NCI-H128 (cell line): ENCODE data around the gene ADCY7.
"Not testable (repeated sequence)": the region's sequence is repeated elsewhere in the genome, so short reads cannot be mapped to it uniquely, and the experiment has no call there.

Experiments used
- DNase-seq: peaks from one replicate; lab custom pipeline; 2025; ENCODE audit not compliant: unreplicated experiment; lab: John Stamatoyannopoulos, UW

The ADCY7 gene

DNA sequence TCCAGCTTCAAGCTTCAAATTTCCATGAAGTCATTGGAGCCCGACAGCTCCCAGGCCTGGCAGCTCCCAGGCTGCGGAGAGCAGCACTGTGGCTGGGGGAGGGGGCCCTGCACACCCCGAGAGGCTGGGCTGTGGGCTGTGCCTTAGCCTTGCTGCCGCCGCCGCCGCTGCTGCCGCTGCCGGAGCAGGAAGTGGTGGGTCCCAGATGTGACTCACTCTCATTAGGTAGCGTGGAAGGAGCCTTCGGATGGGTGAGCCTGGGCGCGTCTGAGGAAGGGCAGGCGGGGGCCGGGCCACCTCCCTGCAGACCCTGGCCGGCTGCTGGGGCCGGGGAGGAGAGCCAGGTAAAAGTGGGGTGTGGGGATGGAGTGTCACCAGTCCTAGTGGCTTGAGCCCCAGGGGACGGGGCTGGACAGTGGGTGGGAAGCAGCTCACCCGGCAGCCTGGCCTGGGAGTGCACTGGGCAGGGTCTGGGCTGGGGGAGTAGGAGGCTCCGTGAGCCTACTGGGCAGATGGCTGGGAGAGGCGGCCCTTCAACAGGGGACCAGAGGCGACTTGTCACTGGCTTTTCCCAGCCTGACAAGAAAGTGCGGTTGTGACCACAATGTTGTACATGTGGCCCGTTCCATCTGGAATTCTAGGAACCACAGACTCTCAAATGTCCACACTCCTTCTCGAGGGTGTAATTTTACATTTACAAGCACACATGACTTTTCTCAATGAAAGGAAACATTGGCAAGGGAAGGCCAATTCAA is at the start of gene ADCY7:
ADCY7 (plus strand) TSS at position 215 of the 755 bp plus-strand sequence. CDS start 21,629 bp downstream, outside the sequence.
- DNase-seq = no peak

DNA sequence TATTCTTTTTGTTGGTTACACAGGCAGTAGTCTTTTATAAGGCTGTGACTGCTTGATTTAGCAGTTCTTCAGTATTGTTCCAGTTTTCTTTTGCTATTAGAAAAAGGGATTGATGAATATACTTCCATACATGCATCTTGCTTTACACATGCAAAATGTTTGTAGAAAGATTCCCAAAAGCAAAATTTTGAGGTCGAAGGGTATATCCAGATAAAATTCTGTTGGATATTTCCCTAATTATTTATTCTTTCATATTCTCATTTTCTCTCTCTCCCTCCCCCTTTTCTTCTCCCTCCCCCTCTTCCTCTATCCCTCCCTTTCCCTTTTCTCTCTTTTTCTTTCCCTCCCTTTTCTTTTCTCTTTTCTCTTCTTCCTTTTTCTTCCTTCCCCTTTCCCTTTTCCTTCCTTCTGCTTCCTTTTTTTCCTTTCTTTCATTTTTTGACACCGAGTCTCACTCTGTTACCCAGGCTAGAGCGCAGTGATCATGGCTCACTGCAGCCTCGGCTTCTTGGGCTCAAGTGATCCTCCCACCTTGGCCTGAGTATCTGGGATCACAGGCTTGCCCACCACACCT is 46.9 kb upstream of the ADCY7 start:
- DNase-seq = no peak

DNA sequence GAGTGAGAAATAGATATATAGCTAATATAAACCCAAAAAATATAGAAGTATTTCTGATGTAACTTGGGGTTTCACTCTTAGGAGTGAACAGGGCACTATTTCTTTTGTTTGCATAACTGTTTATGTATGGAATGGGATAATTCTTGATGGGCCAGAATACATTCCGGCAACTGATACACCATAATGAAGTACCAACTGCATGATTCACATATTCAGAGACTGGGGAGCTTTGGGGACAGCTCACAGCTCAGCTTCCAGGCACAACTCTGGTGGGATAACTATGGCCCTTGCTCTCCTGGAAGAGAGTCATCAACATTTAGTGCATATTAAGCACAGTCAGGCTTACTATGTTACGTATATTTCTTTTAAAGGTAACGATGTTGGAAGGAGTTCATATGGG is 42.1 kb upstream of the ADCY7 start:
- DNase-seq = no peak

DNA sequence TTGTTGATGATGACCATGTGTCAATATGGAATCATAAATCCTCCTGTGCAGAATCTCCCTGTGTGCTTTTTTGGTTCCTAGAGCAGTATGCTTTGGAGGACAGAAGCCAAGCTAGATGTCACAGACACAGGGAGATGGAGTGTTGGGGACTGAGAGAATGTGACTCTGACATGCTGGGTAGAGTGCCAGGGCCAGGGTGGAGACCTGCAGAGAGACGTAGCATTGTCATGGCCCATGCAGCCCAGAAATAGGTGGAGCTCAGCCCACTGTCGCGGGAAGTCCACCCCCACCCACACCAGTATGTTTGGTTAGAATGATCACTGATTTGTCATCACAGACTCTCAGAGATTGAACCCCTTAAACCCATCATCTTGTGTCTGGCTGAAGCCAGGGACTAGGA is 39.2 kb upstream of the ADCY7 start:
- no peak for DNase-seq

DNA sequence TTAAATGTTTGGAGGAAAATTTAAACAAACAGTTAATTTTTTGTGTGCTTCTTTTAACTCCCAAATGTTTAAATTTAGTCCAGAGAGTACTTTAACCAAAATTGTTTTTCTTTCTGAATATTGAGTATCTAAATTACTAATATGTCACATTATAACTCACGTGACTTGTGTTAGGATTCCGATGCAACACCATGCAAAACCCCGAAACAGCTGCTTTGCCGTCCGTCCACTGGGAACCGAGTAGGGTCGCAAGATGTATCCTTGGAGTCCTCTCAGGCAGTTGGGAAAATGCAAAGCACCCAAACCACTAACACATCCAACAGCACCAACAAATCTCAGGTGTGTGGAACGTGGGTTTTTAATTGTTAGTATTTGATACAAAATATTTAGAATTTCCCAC is 38.7 kb upstream of the ADCY7 start:
- DNase-seq = no peak

DNA sequence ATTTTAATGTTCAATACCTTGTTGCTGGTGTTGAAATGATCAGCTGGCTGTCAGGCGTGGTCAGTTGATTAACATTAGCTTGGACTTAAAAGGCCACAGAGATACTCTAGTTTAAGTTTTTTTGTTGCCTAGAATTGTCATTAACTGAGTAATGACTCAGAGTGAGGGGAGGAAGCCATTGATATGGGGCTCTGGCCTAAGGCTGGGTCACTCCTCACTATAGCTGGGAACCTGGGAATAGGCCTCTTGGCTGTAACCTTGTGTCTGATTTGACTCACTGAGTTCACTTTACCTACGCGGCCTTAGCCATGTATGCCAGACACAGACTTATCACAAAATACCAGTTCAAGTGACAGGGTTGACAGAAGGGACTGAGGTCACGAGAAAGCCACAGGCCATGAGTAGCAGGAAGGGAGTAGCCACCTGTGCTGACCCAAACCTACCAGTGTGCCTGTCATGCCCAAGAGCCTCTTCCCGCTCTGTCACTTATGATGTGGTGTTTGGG is 37.9 kb upstream of the ADCY7 start:
- DNase-seq = no peak

DNA sequence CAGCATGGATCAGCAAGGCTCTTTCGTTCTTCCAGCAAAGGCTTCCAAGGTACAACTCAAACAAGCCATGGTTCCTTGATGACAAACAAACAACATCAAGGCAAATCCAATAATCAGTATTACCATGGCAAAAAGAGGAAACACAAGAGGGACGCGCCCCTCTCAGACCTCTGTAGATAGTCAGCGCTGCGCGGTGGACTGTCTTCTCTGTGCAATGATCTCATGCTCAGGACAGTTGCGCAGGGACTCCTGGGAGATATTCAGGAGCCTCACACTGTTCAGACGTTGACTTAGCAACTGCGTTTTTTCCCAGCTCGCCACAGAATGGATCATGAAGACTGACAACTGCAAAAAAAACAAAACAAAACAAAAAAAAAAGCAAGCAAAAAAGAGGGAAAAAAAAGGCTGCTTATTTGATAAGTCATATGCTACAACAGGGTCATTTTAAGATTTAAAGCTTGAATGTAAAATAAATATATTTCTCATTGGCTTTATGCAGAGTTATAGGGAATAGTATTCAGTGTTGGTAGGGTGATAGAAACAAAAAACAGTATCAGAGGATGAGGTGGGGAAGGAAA is 37.1 kb upstream of the ADCY7 start:
- no peak for DNase-seq

DNA sequence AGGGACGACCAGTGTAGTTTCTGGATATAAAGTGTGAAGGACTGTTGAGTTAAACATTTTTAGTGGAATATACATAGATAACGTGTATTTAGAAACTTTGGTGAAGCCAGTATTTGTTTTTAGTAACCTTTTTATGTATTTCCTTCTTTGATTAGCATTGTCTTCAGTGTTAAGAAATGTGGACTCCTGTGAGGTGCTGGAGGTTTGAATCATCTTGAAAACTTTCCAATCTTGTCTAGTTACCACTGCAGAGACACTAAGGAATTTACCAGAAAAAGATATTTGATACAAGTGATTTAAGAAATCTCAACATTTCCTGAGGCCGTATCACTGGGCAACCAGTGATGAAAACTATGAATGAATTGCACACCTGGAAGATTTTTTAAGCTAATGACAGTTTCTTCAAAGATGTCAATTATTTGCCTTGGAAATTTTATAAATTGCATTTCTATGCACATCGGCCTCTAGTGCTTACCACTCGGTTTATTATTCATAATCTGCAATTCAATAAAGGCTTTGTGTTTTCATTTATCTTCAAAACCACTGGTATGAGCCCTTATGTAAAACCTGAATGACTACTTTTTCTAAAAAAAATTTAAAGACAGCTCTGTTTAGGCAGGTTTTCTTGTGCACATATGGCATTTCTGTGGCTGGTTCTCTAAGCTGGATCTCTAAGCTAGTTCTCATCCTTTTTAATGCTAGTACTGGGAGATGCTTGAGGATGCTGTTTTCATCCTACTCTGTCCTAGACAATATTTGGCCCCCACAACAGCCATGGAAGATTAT is 31.4 kb upstream of the ADCY7 start:
- no peak for DNase-seq

DNA sequence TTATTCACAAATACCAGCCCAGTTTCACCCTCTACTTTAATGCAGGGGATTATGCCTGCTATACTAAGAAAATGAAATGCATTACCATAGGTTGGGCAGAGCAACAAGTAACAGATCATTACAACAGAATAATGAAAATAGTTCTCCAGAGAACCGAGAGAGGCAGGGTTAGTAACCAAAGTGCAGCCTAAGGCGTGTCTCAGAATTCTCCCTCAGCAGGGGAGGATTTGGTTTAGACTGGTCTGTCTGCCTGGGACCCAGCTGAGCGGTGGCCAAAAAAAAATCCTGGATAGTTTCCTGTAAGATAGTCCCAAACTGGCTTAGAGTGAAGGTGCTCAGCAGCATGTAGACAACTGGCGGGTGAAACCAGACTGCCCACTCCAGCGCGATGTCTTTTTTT is 30.8 kb upstream of the ADCY7 start:
- no peak for DNase-seq

DNA sequence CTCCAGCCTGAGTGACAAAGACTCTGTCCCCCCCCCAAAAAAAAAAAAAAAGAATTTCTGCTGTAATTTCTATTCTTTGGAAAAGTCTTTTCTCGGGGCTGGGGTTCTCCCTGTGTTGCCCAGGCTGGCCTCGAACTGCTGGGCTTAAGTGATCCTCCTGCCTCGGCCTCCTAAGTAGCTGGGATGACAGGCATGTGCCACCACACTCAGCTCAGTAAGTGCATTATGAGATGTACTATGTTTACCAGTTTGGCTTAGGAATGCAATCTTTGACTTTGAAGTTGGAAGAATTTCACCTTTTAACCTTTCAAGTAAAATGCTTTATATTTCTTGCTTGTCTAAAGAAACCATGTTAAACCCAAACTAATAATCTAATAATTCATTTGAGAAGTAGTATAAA is 28.0 kb upstream of the ADCY7 start:
- DNase-seq = no peak

DNA sequence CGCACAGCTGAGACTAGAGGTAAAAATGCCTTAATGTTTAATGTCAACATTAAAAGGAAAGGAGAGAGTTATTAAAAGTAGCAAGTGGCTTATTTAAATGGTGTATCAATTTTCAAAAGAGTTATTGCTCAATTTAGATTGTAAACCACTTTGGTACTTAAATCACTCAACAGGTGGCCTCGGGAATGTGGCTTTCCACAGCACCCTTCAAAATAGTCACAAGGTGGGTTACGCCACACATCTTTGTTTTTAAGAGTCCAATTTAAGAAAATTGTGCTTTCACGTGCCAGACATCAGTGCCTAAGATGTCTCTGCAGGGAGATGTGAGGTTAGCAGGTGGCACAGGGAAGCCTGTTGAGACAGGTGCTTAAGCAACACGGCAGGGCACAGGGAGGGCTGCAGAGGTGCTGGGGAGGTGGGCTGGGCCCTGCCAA is 27.5 kb upstream of the ADCY7 start:
- DNase-seq = peak; percentile 26

DNA sequence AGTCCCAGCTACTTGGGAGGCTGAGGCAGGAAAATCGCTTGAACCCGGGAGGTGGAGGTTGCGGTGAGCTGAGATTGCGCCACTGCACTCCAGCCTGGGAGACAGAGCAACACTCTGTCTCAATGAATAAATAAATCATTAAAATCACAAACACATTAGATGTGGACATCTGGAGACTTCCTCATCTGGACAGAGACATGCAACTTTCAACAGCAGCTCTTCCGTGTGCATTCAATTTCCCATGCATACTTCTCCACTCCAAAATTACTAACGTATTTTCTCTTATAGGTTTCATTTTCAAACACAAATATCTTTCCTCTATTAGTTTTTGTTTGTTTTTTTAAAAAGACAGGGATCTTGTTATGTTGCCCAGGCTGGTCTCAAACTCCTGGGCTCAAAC is 23.3 kb upstream of the ADCY7 start:
- not testable (repeated sequence) for DNase-seq

DNA sequence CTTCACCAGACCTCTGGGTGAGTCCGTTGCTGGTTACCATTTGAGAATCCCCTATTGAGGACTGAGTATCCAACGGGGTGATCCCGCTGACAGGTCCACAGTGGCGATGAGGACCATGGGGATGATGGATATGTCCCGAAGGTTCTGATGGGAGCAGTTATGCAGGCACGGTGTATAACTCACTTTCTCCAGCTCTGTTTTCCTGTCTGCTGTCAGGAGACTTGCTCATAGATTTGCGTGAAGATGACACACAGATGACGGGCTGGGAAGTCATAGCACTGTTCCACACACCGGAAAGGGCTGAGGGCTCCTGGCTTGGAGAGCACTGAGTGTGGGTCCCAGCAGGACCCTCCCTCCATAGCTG is 22.2 kb upstream of the ADCY7 start:
- DNase-seq = no peak

DNA sequence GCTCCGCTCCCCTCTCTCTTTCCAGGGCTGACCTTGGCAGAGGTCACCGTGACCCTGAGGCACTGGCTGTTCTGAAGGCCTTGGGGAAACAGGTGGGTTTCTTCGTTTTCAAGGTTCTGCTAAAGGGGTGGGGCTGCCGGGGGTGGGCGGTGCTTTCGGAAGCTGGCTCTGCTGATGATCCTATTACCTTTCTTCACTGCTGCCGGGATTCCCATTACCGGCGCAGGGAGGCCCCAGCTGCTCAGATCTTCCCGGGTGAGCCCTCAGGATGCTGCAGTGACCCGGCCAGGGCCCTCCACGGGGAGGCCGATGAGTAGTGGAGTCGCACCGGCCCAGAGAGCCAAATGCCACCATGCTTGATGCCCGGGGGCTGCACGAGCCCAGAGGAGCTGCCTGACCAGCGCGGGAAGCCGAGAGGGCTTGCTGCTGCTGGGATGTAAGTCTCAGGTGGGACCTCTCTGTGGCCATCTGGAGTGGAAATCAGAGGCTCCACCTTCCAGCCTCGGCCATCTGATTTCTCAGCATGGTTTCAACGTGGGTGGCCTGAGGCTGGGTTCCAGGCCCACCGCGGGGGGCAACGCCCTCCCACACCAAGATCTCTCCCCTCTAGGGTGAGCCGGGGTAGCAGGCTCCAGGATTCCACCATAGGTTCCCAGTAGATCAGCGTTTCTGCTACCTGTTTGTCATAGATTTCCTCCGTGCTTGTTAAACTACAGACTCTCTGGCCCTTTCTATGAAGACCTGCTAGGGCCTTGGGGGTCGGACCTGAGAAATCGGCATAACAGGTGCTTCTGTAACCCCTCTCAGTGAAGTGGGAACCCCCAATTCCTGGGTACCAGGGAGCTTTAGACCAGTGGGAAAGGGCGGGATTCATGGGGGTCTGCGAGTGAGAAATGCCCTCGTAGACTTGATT is 21.6 kb upstream of the ADCY7 start:
- DNase-seq = no peak

DNA sequence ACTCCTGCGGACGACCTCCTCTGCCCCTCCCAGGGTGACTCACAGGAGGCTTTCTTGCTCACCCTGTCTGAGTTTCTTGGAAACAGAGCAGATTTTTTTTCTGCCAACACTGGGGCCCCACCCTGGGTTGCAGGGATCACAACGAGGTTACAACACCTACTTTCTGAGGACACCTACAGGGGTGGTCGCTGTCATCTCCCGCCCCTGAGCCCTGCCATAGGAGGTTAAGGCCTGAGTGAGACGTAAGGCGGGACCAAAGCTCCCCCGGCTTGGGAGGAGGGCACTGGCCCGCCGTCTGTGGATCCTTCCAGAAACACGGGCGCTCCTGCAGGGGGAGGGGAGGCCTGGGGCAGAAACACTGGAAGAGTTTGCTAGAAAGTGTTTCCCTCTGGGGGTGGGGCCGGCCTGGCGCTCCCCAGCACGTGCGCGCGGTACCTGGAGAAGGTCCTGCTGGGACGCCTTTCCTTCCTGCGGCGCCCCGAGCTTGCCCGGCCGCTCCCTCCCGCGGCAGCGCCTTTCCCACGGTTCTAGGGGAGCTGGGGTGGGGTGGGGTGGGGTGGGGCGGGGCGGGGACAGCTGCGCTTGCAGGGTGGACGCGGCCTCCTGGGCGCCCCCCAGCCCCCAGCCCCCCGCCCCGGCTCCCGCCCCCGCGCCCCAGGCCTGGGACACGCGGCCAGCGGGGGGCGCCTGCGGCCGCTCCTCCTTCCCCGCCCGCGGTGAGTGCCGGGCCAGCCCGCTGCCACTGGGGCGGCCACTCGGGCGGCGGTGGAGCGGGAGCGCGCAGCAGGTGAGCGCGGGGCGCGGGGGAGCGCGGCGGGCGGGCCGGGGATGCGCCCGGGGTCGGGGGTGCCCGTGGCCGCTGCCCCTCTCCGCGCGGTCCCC is 20.7 kb upstream of the ADCY7 start:
- DNase-seq = no peak

DNA sequence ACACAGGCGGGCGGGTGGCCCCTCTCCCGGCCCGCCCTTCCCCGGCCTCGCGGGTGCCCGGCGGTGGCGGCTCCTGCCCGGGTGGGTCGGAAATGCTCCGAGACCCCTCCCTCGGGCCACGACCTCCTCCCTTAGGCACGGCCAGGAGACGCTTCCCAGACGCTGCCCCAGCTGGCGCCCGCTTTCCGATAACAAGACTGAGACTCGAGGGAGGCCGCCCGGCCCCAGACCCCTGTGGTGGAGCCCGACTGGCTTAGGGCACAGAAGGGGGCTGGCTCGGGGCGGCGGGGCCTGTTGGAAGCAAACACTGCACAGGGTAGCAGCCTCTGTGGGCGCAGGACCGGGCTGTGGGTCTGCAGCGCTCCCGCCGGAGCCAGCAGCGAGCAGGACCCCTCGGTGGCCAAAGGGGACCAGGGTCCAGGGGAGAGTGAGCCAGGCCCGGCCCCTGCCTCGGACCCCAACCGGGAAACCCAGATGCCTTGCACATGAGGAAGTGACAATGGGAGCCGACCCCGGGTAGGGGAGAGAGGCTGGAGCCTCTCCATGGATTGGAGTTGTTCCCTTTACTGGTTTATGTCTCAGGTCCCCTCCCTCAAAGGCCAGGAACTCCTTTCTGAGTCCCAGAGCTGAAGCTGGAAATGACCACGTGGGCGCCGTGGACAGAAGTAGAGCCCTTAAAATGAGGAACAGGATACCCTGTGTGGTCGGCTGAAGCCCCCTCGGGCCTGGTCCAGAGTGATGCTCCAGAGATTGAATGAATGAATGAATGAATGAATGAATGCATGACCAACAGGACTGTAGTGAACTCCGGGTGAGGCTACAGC is 19.8 kb upstream of the ADCY7 start:
- no peak for DNase-seq

DNA sequence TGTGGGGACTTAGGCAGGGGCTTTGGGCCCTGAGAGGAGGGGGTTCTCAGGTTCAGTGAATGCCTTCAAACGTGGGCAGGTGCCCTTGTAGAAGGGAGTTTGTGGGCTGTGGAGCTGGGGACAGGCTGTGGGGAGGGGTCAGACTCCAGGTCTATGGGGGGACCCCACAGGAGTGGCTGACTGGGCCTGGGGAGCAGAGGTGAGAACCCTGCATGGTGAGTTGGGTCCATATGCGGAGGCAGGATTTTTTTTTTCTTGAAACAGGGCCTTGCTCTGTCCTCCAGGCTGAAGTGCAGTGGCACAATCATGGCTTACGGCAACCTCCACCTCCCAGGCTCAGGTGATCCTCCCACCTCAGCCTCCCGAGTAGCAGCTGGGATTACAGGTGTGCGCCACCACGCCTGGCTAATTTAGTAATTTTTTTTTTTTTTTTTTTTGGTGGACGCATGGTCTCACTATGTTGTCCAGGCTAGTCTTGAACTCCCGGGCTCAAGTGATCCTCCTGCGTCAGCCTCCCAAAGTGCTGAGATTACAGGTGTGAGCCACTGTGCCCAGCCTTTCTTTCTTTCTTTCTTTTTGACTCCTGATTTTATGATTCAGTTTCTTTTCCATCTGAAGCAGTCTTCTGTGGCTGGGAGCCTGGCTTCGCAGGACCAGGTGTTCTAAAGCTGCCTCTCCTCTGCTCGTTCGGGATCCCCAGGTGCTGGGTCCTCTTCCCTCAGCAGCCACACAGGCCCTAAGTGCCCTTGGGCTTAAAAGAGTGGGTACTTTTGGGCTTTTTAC is 19.0 kb upstream of the ADCY7 start:
- no peak for DNase-seq
